RWPE1 (cell line): Measurements from ENCODE around the gene SLC1A6.
A peak's percentile ranks its signal among the peaks of the same experiment; 100 is the strongest.
"Not testable (repeated sequence)": the region's sequence is repeated elsewhere in the genome, so short reads cannot be mapped to it uniquely, and the experiment has no call there.

ENCODE experiments used
- CTCF ChIA-PET: fragments of 350-600 bp; sonication (Branson Sonifier 250); formaldehyde crosslinking; extraction: SDS; loops from one replicate; lab custom pipeline; 2021; lab: Yijun Ruan, JAX
- POLR2A ChIA-PET: fragments of 400-600 bp; formaldehyde crosslinking; extraction: SDS; loops from one replicate; lab custom pipeline; 2020; ENCODE audit warnings: antibody characterized with exemption; ENCODE audit not compliant: low non-redundant PET; lab: Yijun Ruan, JAX
- DNase-seq: peaks from one replicate; pipeline ENCODE4 v3.0.0; 2012; ENCODE audit warnings: low spot score
- H3K27ac ChIP-seq: fragments of 450-650 bp; 2 replicates; pipeline ENCODE4 v1.5.1; 2017
- CTCF ChIP-seq: fragments of 450-650 bp; conservative IDR thresholded peaks from 2 replicates; pipeline ENCODE4 v1.5.1; 2017; ENCODE audit warnings: low read depth, mild to moderate bottlenecking

SLC1A6 gene

GRCh38 chr19:14979476-14980255 is at the start of gene SLC1A6:
Gene SLC1A6 (minus strand): TSS chr19:14979864. CDS start chr19:14972910, 6,954 bp downstream.
- no peak for TF ChIP-seq CTCF
- H3K27ac ChIP-seq = no peak within 1 kb of the TSS
- DNase-seq = no peak
- ChIA-PET POLR2A (no interaction called here), CTCF (interaction anchor here (0.6 to 0.8 kb wide), 3 partner anchors 14 to 375 kb away, joined by 3 to 4 read pairs (median 3); no protein-coding TSS in a partner anchor)

- no peak overlapping the region for H3K27ac ChIP-seq
- DNase-seq = no peak
- POLR2A ChIA-PET = no interaction called here
- CTCF ChIA-PET = no interaction called here
- TF ChIP-seq CTCF = no peak
These were observed 48.8 kb upstream of the SLC1A6 start for GRCh38 chr19:15028490-15028889.

GRCh38 chr19:15025217-15025616 is 45.6 kb upstream of the SLC1A6 start:
- no peak for TF ChIP-seq CTCF
- no peak overlapping the region for H3K27ac ChIP-seq
- CTCF ChIA-PET = interaction anchor here (0.6 to 1.9 kb wide), 3 partner anchors 32 to 67 kb away, joined by 3 to 9 read pairs (median 4); no protein-coding TSS in a partner anchor
- POLR2A ChIA-PET = interaction anchor here (0.7 kb wide), 2 partner anchors 389 to 953 kb away, joined by 8 to 13 read pairs; no protein-coding TSS in a partner anchor
- DNase-seq = peak; percentile 36

- ChIA-PET POLR2A (no interaction called here), CTCF (interaction anchor here (0.6 kb wide), 1 partner anchor 11 kb away, joined by 4 read pairs; no protein-coding TSS in a partner anchor)
- TF ChIP-seq CTCF = no peak
- no peak for DNase-seq
- no peak overlapping the region for H3K27ac ChIP-seq
These were observed 43.1 kb upstream of the SLC1A6 start for GRCh38 chr19:15022752-15023151.

GRCh38 chr19:15021286-15022007 is 41.8 kb upstream of the SLC1A6 start:
- POLR2A ChIA-PET = no interaction called here
- no peak overlapping the region for H3K27ac ChIP-seq
- TF ChIP-seq CTCF = no peak
- no peak for DNase-seq
- CTCF ChIA-PET = no interaction called here

GRCh38 chr19:15018836-15019235 is 39.2 kb upstream of the SLC1A6 start:
- DNase-seq, H3K27ac ChIP-seq, POLR2A ChIA-PET: not testable (repeated sequence)
- CTCF ChIA-PET = interaction anchor here (0.7 kb wide), 1 partner anchor 689 kb away, joined by 3 read pairs; no protein-coding TSS in a partner anchor
